Right ventricle myocardium superior (tissue), 1 donor: ENCODE measurements around the gene AMIGO2. TPM values are rescaled to one million over a fixed set of nuclear protein-coding genes. Genes with fewer than 3 reads are reported as not detected.

Experiments used
- ATAC-seq: fragments of 200-7000 bp; cut with Tn5 transposase; one replicate; pipeline ENCODE4 v1.9.1; 2020; ENCODE audit warnings: mild to moderate bottlenecking; ENCODE audit not compliant: poor library complexity
- DNase-seq: peaks from one replicate; pipeline ENCODE4 v3.0.0-alpha.2; 2020
- intact Hi-C: fragments of 100-400 bp; cut with DNase I; formaldehyde crosslinking; loops from one replicate; pipeline ENCODE4 v1.11.2; 2022
- total RNA-seq: library from RNA; stranded (reverse); fragmentation: NEBNext Ultra II Directional; extraction: Animal tissue kit (Norgen Biotek cat#: 25700); gene quantifications from one replicate; pipeline ENCODE4 v1.2.1, GENCODE V29; 2021
- donor health status: DM: no; HTN: yes; CAD: no; lungs with severe emphysema.

AMIGO2 gene
- total RNA-seq, 1 donor from 2014 or later: 2.0 TPM

- no peak for DNase-seq
- intact Hi-C loops: no loop called here
- no peak for ATAC-seq
Measured at GRCh38 chr12:47102406-47102805, 22.6 kb upstream of the AMIGO2 start.

- intact Hi-C loops: no loop called here
- ATAC-seq (no peak), DNase-seq (no peak)
Measured at GRCh38 chr12:47100160-47100559, 20.4 kb upstream of the AMIGO2 start.

GRCh38 chr12:47099610-47100009 is 19.9 kb upstream of the AMIGO2 start:
- ATAC-seq (no peak), DNase-seq (no peak)
- intact Hi-C loops: no loop called here

GRCh38 chr12:47098099-47098498 is 18.3 kb upstream of the AMIGO2 start:
- intact Hi-C loops: no loop called here
- ATAC-seq (peak; percentile 41), DNase-seq (no peak)

- ATAC-seq (no peak), DNase-seq (no peak)
- intact Hi-C loops: no loop called here
Measured at GRCh38 chr12:47097276-47097896, 17.6 kb upstream of the AMIGO2 start.

- intact Hi-C loops: no loop called here
- no peak for DNase-seq
- ATAC-seq: no peak
Measured at GRCh38 chr12:47095446-47096236, 15.9 kb upstream of the AMIGO2 start.

- intact Hi-C loops: no loop called here
- ATAC-seq (no peak), DNase-seq (no peak)
Measured at GRCh38 chr12:47094804-47095203, 15.0 kb upstream of the AMIGO2 start.

GRCh38 chr12:47091009-47091408 is 11.2 kb upstream of the AMIGO2 start:
- intact Hi-C loops: no loop called here
- ATAC-seq (no peak), DNase-seq (no peak)

- no peak for DNase-seq
- intact Hi-C loops: no loop called here
- ATAC-seq: no peak
Measured at GRCh38 chr12:47088021-47088944, 8.5 kb upstream of the AMIGO2 start.

GRCh38 chr12:47087088-47087688 is 7.4 kb upstream of the AMIGO2 start:
- intact Hi-C loops: no loop called here

GRCh38 chr12:47085815-47086252 is 6.1 kb upstream of the AMIGO2 start:
- DNase-seq: no peak
- intact Hi-C loops: no loop called here
- no peak for ATAC-seq

More at GRCh38 chr12:47087088-47087688, 7.4 kb upstream of the AMIGO2 start:
- ATAC-seq (no peak), DNase-seq (no peak)

- ATAC-seq: no peak
- intact Hi-C loops: no loop called here
- no peak for DNase-seq
Measured at GRCh38 chr12:47084172-47084571, 4.4 kb upstream of the AMIGO2 start.

GRCh38 chr12:47082796-47083621 is 3.2 kb upstream of the AMIGO2 start:
- intact Hi-C loops: no loop called here
- ATAC-seq: no peak

GRCh38 chr12:47082283-47082682 is 2.5 kb upstream of the AMIGO2 start:
- DNase-seq (no peak), ATAC-seq (no peak)
- intact Hi-C loops: no loop called here

More at GRCh38 chr12:47082796-47083621, 3.2 kb upstream of the AMIGO2 start:
- no peak for DNase-seq

- peak; percentile 83 for DNase-seq
- ATAC-seq: peak; percentile 66
- intact Hi-C loops: no loop called here
Measured at GRCh38 chr12:47080725-47081502, 1.2 kb upstream of the AMIGO2 start.

- intact Hi-C loops: loop anchor here (10.0 kb wide), 1 partner anchor 225 kb away; no protein-coding TSS in a partner anchor
- DNase-seq: peak; percentile 68
- ATAC-seq: peak; percentile 65
Measured at GRCh38 chr12:47079981-47080724, 394 bp upstream of the AMIGO2 start.
